ENCODE data around the gene CCDC88A. TPM values are rescaled to one million over a fixed set of nuclear protein-coding genes. Genes with fewer than 3 reads are reported as not detected.

CCDC88A gene
- total RNA-seq, 1 experiment from 2014 or later = 27.2 TPM

Other genes with a start within 250 kb of the CCDC88A start
- 11.1 TPM for gene CLHC1, start 187.6 kb downstream of the CCDC88A start, total RNA-seq (2021; ENCODE audit: unreplicated experiment)
- 1,291 TPM for gene RPS27A, start 187.2 kb downstream of the CCDC88A start, total RNA-seq (2021; ENCODE audit: unreplicated experiment)
- 49.8 TPM for gene MTIF2, start 150.6 kb downstream of the CCDC88A start, total RNA-seq (2021; ENCODE audit: unreplicated experiment)
- gene CFAP36, start 99.9 kb upstream of the CCDC88A start, total RNA-seq (2021; ENCODE audit: unreplicated experiment) = 34.9 TPM
- gene PPP4R3B, start 197.8 kb upstream of the CCDC88A start, total RNA-seq (2021; ENCODE audit: unreplicated experiment) = 40.8 TPM

All from HCT116 (cell line).